GM18526 (cell line): ENCODE results near the gene KDF1.

Experiments used
- POLR2A ChIP-seq: IDR thresholded peaks from 3 replicates; pipeline ENCODE4 v1.6.1; 2011; ENCODE audit not compliant: insufficient read length; ENCODE audit errors: extremely low read depth

KDF1 gene

GRCh38 chr1:26959722-26960624, at the start of gene KDF1:
KDF1 (minus strand) TSS chr1:26960468; CDS start chr1:26952380, 8,088 bp downstream.
- TF ChIP-seq POLR2A = no peak

GRCh38 chr1:27009601-27010197, 49.4 kb upstream of the KDF1 start:
- no peak for TF ChIP-seq POLR2A

GRCh38 chr1:27007909-27008582, 47.8 kb upstream of the KDF1 start:
- no peak for TF ChIP-seq POLR2A

GRCh38 chr1:27006683-27007082, 46.4 kb upstream of the KDF1 start:
- no peak for TF ChIP-seq POLR2A

- no peak for TF ChIP-seq POLR2A
Measured at GRCh38 chr1:27005648-27006496, 45.6 kb upstream of the KDF1 start.

GRCh38 chr1:27005166-27005530, 44.9 kb upstream of the KDF1 start:
- TF ChIP-seq POLR2A = no peak

- no peak for TF ChIP-seq POLR2A
Measured at GRCh38 chr1:27004471-27005165, 44.4 kb upstream of the KDF1 start.

- no peak for TF ChIP-seq POLR2A
Measured at GRCh38 chr1:27003745-27004470, 43.6 kb upstream of the KDF1 start.

- TF ChIP-seq POLR2A = no peak
Measured at GRCh38 chr1:27001570-27002360, 41.5 kb upstream of the KDF1 start.

GRCh38 chr1:27000817-27001460, 40.7 kb upstream of the KDF1 start:
- TF ChIP-seq POLR2A = no peak

GRCh38 chr1:27000090-27000816, 40.0 kb upstream of the KDF1 start:
- TF ChIP-seq POLR2A = no peak

GRCh38 chr1:26999440-26999987, 39.2 kb upstream of the KDF1 start:
- TF ChIP-seq POLR2A = no peak
